DND-41 (cell line): ENCODE results near the gene TPRG1.

ENCODE experiments used
- ATAC-seq: fragments of 200-7000 bp; cut with Tn5 transposase; 3 replicates; pipeline ENCODE4 v1.9.1; 2021; ENCODE audit warnings: low read depth; ENCODE audit not compliant: insufficient read depth
- DNase-seq: peaks from one replicate; pipeline ENCODE4 v3.0.0-alpha.2; 2020
- H2AFZ ChIP-seq: 2 replicates; pipeline ENCODE4 v1.6.0; 2012; ENCODE audit warnings: low read depth, low read length
- H3K27ac ChIP-seq: 2 replicates; pipeline ENCODE4 v1.5.1; 2012; ENCODE audit warnings: low read length, inconsistent platforms
- H3K27me3 ChIP-seq: fragments of 200-600 bp; sonication (generic); 2 replicates; pipeline ENCODE4 v1.6.0; 2012; ENCODE audit warnings: low read length, mild to moderate bottlenecking, inconsistent platforms; ENCODE audit not compliant: insufficient read depth, poor library complexity
- H3K36me3 ChIP-seq: 2 replicates; pipeline ENCODE4 v1.5.1; 2012; ENCODE audit warnings: low read length, inconsistent platforms; ENCODE audit not compliant: insufficient read depth
- H3K4me1 ChIP-seq: 2 replicates; pipeline ENCODE4 v1.5.1; 2012; ENCODE audit warnings: mild to moderate bottlenecking, low read length; ENCODE audit not compliant: insufficient read depth
- H3K4me2 ChIP-seq: 2 replicates; pipeline ENCODE4 v1.6.0; 2012; ENCODE audit warnings: mild to moderate bottlenecking, moderate library complexity, low read length, inconsistent platforms; ENCODE audit not compliant: insufficient read depth
- H3K4me3 ChIP-seq, 2 experiments: fragments of 200-600 bp in 1 of 2; shearing (Covaris generic) in 1 of 2; 2 replicates each; pipeline ENCODE4 v1.5.1; 2012 to 2016; ENCODE audit warnings: inconsistent platforms in 2 of 2, low read length in 2 of 2, mild to moderate bottlenecking in 2 of 2, low read depth in 1 of 2, moderate library complexity in 1 of 2
- H3K79me2 ChIP-seq: 2 replicates; pipeline ENCODE4 v1.6.0; 2012; ENCODE audit warnings: low read length, inconsistent platforms; ENCODE audit not compliant: insufficient read depth
- H3K9ac ChIP-seq: 2 replicates; pipeline ENCODE4 v1.6.0; 2012; ENCODE audit warnings: low read depth, mild to moderate bottlenecking, inconsistent platforms, low read length, moderate library complexity
- H3K9me3 ChIP-seq: 2 replicates; pipeline ENCODE4 v1.5.1; 2012; ENCODE audit warnings: low read length, moderate library complexity, mild to moderate bottlenecking, inconsistent platforms; ENCODE audit not compliant: insufficient read depth, severe bottlenecking
- H4K20me1 ChIP-seq: 2 replicates; pipeline ENCODE4 v1.6.0; 2012; ENCODE audit warnings: low read length; ENCODE audit not compliant: insufficient read depth
- EZH2 ChIP-seq: IDR thresholded peaks from 3 replicates; pipeline ENCODE4 v1.6.1; 2012; ENCODE audit warnings: borderline replicate concordance, low read depth, mild to moderate bottlenecking, moderate library complexity, low read length, inconsistent platforms; ENCODE audit not compliant: severe bottlenecking
- TF ChIP-seq, protein P1 (sequence below): IDR thresholded peaks from 2 replicates; pipeline ENCODE4 v1.5.1; 2012; ENCODE audit warnings: borderline replicate concordance, low read length, moderate library complexity, mild to moderate bottlenecking; ENCODE audit not compliant: poor library complexity, severe bottlenecking; ENCODE audit errors: extremely low read depth

TPRG1 gene

GRCh38 chr3:189204937-189205336, 33.2 kb downstream of the TPRG1 start:
- DNase-seq: no peak
- no peaks in the 10 kb centered on the region for H4K20me1 ChIP-seq
- H3K9me3 ChIP-seq: no peaks in the 10 kb centered on the region
- no peaks in the 10 kb centered on the region for H3K79me2 ChIP-seq
- H3K27me3 ChIP-seq: peaks cover 28% of the 10 kb centered on the region
- no peak for ATAC-seq
- no peak overlapping the region for H3K4me2 ChIP-seq
- no peak overlapping the region for H2AFZ ChIP-seq
- no peak overlapping the region for H3K9ac ChIP-seq
- H3K27ac ChIP-seq: no peak overlapping the region
- H3K4me3 ChIP-seq: no peak overlapping the region
- H3K4me1 ChIP-seq: no peaks in the 10 kb centered on the region
- TF ChIP-seq, protein P1, sequence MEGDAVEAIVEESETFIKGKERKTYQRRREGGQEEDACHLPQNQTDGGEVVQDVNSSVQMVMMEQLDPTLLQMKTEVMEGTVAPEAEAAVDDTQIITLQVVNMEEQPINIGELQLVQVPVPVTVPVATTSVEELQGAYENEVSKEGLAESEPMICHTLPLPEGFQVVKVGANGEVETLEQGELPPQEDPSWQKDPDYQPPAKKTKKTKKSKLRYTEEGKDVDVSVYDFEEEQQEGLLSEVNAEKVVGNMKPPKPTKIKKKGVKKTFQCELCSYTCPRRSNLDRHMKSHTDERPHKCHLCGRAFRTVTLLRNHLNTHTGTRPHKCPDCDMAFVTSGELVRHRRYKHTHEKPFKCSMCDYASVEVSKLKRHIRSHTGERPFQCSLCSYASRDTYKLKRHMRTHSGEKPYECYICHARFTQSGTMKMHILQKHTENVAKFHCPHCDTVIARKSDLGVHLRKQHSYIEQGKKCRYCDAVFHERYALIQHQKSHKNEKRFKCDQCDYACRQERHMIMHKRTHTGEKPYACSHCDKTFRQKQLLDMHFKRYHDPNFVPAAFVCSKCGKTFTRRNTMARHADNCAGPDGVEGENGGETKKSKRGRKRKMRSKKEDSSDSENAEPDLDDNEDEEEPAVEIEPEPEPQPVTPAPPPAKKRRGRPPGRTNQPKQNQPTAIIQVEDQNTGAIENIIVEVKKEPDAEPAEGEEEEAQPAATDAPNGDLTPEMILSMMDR: no peak
- TF ChIP-seq EZH2: no peak
- H3K36me3 ChIP-seq: no peaks in the 10 kb centered on the region

DNA sequence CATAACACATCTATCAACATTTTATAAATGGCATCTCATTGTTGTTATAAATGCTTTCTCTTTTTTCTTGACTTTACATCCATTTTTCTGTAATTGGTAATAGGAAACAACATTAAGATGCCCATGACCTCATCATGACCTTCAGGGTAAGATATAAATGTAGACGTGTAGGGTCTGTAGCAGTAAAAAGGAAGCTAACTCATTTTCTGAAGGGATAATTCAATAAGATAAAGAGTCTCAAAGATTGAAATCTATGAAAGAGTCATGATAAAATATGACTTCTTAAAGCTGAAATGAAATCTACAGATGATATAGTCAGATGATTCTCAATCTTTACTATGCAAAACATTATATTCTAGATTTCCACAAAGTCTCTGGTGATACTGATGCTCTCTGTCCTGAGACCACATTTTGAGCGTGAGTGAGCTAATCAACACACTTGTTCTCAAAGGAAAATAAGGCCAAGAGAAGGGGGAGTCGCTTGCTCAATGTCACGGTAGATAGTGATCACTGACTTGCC, 38.5 kb downstream of the TPRG1 start:
- no peak for TF ChIP-seq EZH2
- no peak overlapping the region for H3K4me3 ChIP-seq
- ATAC-seq: no peak

GRCh38 chr3:189212681-189213080, 40.9 kb downstream of the TPRG1 start:
- Histone ChIP-seq H3K4me2 (no peak overlapping the region), H3K79me2 (no peaks in the 10 kb centered on the region), H4K20me1 (no peaks in the 10 kb centered on the region), H3K27ac (no peak overlapping the region), H3K4me3 (no peak overlapping the region), H3K36me3 (no peaks in the 10 kb centered on the region), H3K9ac (no peak overlapping the region), H3K9me3 (no peaks in the 10 kb centered on the region), H3K4me1 (no peaks in the 10 kb centered on the region), H2AFZ (no peak overlapping the region), H3K27me3 (peaks cover 17% of the 10 kb centered on the region)
- ATAC-seq (no peak), DNase-seq (no peak)
- no peak for TF ChIP-seq EZH2
- TF ChIP-seq, protein P1: no peak

More for the DNA sequence above, 38.5 kb downstream of the TPRG1 start:
- Histone ChIP-seq H2AFZ (no peak overlapping the region), H3K79me2 (no peaks in the 10 kb centered on the region), H4K20me1 (no peaks in the 10 kb centered on the region), H3K27ac (no peak overlapping the region), H3K9me3 (no peaks in the 10 kb centered on the region), H3K27me3 (peaks cover 14% of the 10 kb centered on the region), H3K4me1 (no peaks in the 10 kb centered on the region), H3K36me3 (no peaks in the 10 kb centered on the region), H3K4me2 (no peak overlapping the region), H3K9ac (no peak overlapping the region)
- DNase-seq: no peak

DNA sequence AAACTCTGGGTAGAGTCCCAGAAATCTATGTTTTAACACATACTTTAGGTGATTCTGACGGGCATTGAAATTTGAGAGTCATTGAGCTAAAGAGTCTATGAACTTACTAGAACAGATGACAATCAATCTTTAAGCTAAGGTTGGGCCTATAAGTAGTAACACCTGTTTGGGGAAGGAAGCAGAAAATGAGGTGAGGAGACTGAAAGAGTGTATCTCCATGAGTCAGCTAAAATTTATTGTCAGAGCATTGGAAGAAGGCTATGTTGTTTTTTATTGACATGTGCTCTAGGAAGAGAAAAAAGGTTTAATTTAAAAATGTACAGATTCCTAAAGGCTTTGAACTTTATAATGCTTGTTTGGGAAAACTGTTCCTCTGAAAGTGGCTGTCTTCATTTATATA, 42.9 kb downstream of the TPRG1 start:
- TF ChIP-seq EZH2: no peak
- TF ChIP-seq, protein P1: no peak
- Histone ChIP-seq H3K9ac (no peak overlapping the region), H3K27ac (no peak overlapping the region), H3K4me2 (no peak overlapping the region), H3K79me2 (no peaks in the 10 kb centered on the region), H3K36me3 (no peaks in the 10 kb centered on the region), H2AFZ (no peak overlapping the region), H3K4me3 (no peak overlapping the region), H3K9me3 (no peaks in the 10 kb centered on the region), H3K27me3 (peaks cover 5% of the 10 kb centered on the region), H4K20me1 (no peaks in the 10 kb centered on the region), H3K4me1 (no peaks in the 10 kb centered on the region)
- DNase-seq (no peak), ATAC-seq (no peak)
